Measurements from ENCODE around the gene BTBD9.

Gene BTBD9

GRCh38 chr6:38588631-38589366 is 50.9 kb downstream of the BTBD9 start:
- no peak for TF ChIP-seq CTCF (IDR thresholded peaks at IDR 0.05)
- H3K4me2 ChIP-seq (ENCODE audit: low read length) = no peak overlapping the region
- no peaks in the 10 kb centered on the region for H3K27me3 ChIP-seq (ENCODE audit: control insufficient read depth, insufficient read depth, low read length)
- H3K36me3 ChIP-seq (ENCODE audit: control insufficient read depth, insufficient read depth, low read length) = no peaks in the 10 kb centered on the region
- H3K4me3 ChIP-seq (ENCODE audit: low read depth, low read length) = no peak overlapping the region
- peaks cover 2% of the 10 kb centered on the region for H3K4me1 ChIP-seq
- no peaks in the 10 kb centered on the region for H3K79me2 ChIP-seq
- H3K27ac ChIP-seq = no peak overlapping the region
- H2AFZ ChIP-seq = no peak overlapping the region
- no peak overlapping the region for H3K9ac ChIP-seq
- no peaks in the 10 kb centered on the region for H3K9me3 ChIP-seq (ENCODE audit: control insufficient read depth, low read length)

- Histone ChIP-seq H3K36me3 (ENCODE audit: control insufficient read depth, insufficient read depth, low read length) (no peaks in the 10 kb centered on the region), H2AFZ (no peak overlapping the region), H3K4me3 (ENCODE audit: low read depth, low read length) (no peak overlapping the region), H3K79me2 (no peaks in the 10 kb centered on the region), H3K4me2 (ENCODE audit: low read length) (no peak overlapping the region), H3K9ac (no peak overlapping the region), H3K4me1 (peaks cover 2% of the 10 kb centered on the region), H3K27me3 (ENCODE audit: control insufficient read depth, insufficient read depth, low read length) (no peaks in the 10 kb centered on the region), H3K27ac (no peak overlapping the region), H3K9me3 (ENCODE audit: control insufficient read depth, low read length) (no peaks in the 10 kb centered on the region)
- TF ChIP-seq CTCF (IDR thresholded peaks at IDR 0.05) = no peak
Measured at GRCh38 chr6:38587766-38588362, 51.9 kb downstream of the BTBD9 start.

GRCh38 chr6:38586992-38587391 is 52.7 kb downstream of the BTBD9 start:
- no peak for TF ChIP-seq CTCF (IDR thresholded peaks at IDR 0.05)
- no peaks in the 10 kb centered on the region for H3K36me3 ChIP-seq (ENCODE audit: control insufficient read depth, insufficient read depth, low read length)
- H3K27ac ChIP-seq = no peak overlapping the region
- H3K4me1 ChIP-seq = peaks cover 2% of the 10 kb centered on the region
- H3K9me3 ChIP-seq (ENCODE audit: control insufficient read depth, low read length) = no peaks in the 10 kb centered on the region
- no peak overlapping the region for H3K4me3 ChIP-seq (ENCODE audit: low read depth, low read length)
- H3K9ac ChIP-seq = no peak overlapping the region
- no peak overlapping the region for H3K4me2 ChIP-seq (ENCODE audit: low read length)
- H2AFZ ChIP-seq = no peak overlapping the region
- no peaks in the 10 kb centered on the region for H3K79me2 ChIP-seq
- H3K27me3 ChIP-seq (ENCODE audit: control insufficient read depth, insufficient read depth, low read length) = no peaks in the 10 kb centered on the region

GRCh38 chr6:38584731-38585130 is 55.0 kb downstream of the BTBD9 start:
- H3K27me3 ChIP-seq (ENCODE audit: control insufficient read depth, insufficient read depth, low read length) = no peaks in the 10 kb centered on the region
- H3K79me2 ChIP-seq = no peaks in the 10 kb centered on the region
- H3K36me3 ChIP-seq (ENCODE audit: control insufficient read depth, insufficient read depth, low read length) = no peaks in the 10 kb centered on the region
- H3K4me3 ChIP-seq (ENCODE audit: low read depth, low read length) = no peak overlapping the region
- H3K9me3 ChIP-seq (ENCODE audit: control insufficient read depth, low read length) = no peaks in the 10 kb centered on the region
- H3K4me1 ChIP-seq = peaks cover 2% of the 10 kb centered on the region
- no peak overlapping the region for H3K9ac ChIP-seq
- H2AFZ ChIP-seq = no peak overlapping the region
- H3K4me2 ChIP-seq (ENCODE audit: low read length) = no peak overlapping the region
- no peak overlapping the region for H3K27ac ChIP-seq
- TF ChIP-seq CTCF (IDR thresholded peaks at IDR 0.05) = no peak

GRCh38 chr6:38583523-38583922 is 56.2 kb downstream of the BTBD9 start:
- Histone ChIP-seq H3K9me3 (ENCODE audit: control insufficient read depth, low read length) (no peaks in the 10 kb centered on the region), H3K36me3 (ENCODE audit: control insufficient read depth, insufficient read depth, low read length) (no peaks in the 10 kb centered on the region), H3K9ac (no peak overlapping the region), H3K4me2 (ENCODE audit: low read length) (no peak overlapping the region), H3K4me3 (ENCODE audit: low read depth, low read length) (no peak overlapping the region), H3K79me2 (no peaks in the 10 kb centered on the region), H3K4me1 (peaks cover 2% of the 10 kb centered on the region), H2AFZ (no peak overlapping the region), H3K27me3 (ENCODE audit: control insufficient read depth, insufficient read depth, low read length) (no peaks in the 10 kb centered on the region), H3K27ac (no peak overlapping the region)
- TF ChIP-seq CTCF (IDR thresholded peaks at IDR 0.05) = no peak

Data from parathyroid adenoma (tissue), 2 donors.